ENCODE measurements around the gene PALLD. TPM values are rescaled to one million over a fixed set of nuclear protein-coding genes. Genes with fewer than 3 reads are reported as not detected.

PALLD gene
- total RNA-seq, 1 experiment from 2014 or later, result 6.5 TPM

GRCh38 chr4:168707205-168707604, 210.4 kb downstream of the PALLD start:
- no peaks in the 10 kb centered on the region for H3K9me3 ChIP-seq (ENCODE audit: control insufficient read depth, insufficient read depth, low read depth, low read length)
- intact Hi-C loops (cut with micrococcal nuclease; ENCODE audit: unreplicated experiment), result no loop called here
- no peaks in the 10 kb centered on the region for H3K36me3 ChIP-seq (ENCODE audit: control insufficient read depth, insufficient read depth, low read length)
- BruUV-seq (replicated peaks), result no TSS peak
- H3K27ac ChIP-seq (ENCODE audit: low read length), result no peak overlapping the region
- H3K4me3 ChIP-seq (ENCODE audit: low read depth in 2 of 2, low read length in 2 of 2), result no peak overlapping the region
- no peak for TF ChIP-seq SIN3A (IDR thresholded peaks at IDR 0.05; ENCODE audit: borderline replicate concordance, insufficient read depth, low read depth, low read length)
- no peak for TF ChIP-seq POLR2AphosphoS5 (IDR thresholded peaks at IDR 0.05; ENCODE audit: low read depth, low read length)
- TF ChIP-seq REST (IDR thresholded peaks at IDR 0.05; ENCODE audit: insufficient read depth in 1 of 2, low read depth in 2 of 2, low read length in 1 of 2), result no peak
- no peak for TF ChIP-seq CTCF (IDR thresholded peaks at IDR 0.05)
- TF ChIP-seq TCF7L2 (IDR thresholded peaks at IDR 0.05; ENCODE audit: low read depth, low read length), result no peak
- ATAC-seq, result no peak
- POLR2A ChIA-PET, result interaction anchor here (0.6 kb wide), 1 partner anchor 24 kb away, joined by 3 read pairs; no protein-coding TSS in a partner anchor
- in situ Hi-C loops (cut with HindIII; ENCODE audit: low pct_unique_long_range_greater_than_20kb, low sequenced_read_pairs), result no loop called here
- H3K27me3 ChIP-seq (ENCODE audit: control insufficient read depth, insufficient read depth, low read length), result no peaks in the 10 kb centered on the region
- no peak for DNase-seq (ENCODE audit: low read depth, low spot score)
- CTCF ChIA-PET, result no interaction called here
- H3K4me1 ChIP-seq (ENCODE audit: control insufficient read depth, insufficient read depth, low read length), result no peaks in the 10 kb centered on the region

- Histone ChIP-seq H3K36me3 (ENCODE audit: control insufficient read depth, insufficient read depth, low read length) (no peaks in the 10 kb centered on the region), H3K27ac (ENCODE audit: low read length) (no peak overlapping the region), H3K4me3 (ENCODE audit: low read depth in 2 of 2, low read length in 2 of 2) (no peak overlapping the region), H3K27me3 (ENCODE audit: control insufficient read depth, insufficient read depth, low read length) (no peaks in the 10 kb centered on the region), H3K4me1 (ENCODE audit: control insufficient read depth, insufficient read depth, low read length) (no peaks in the 10 kb centered on the region), H3K9me3 (ENCODE audit: control insufficient read depth, insufficient read depth, low read depth, low read length) (no peaks in the 10 kb centered on the region)
- ChIA-PET POLR2A (no interaction called here), CTCF (interaction anchor here (0.7 kb wide), 1 partner anchor 202 kb away, joined by 3 read pairs; no protein-coding TSS in a partner anchor)
- BruUV-seq (replicated peaks), result no TSS peak
- DNase-seq (ENCODE audit: low read depth, low spot score), result no peak
- intact Hi-C loops (cut with micrococcal nuclease; ENCODE audit: unreplicated experiment) (no loop called here), in situ Hi-C loops (cut with HindIII; ENCODE audit: low pct_unique_long_range_greater_than_20kb, low sequenced_read_pairs) (no loop called here)
- ATAC-seq, result no peak
- no peak for TF ChIP-seq POLR2AphosphoS5 (IDR thresholded peaks at IDR 0.05; ENCODE audit: low read depth, low read length)
- TF ChIP-seq CTCF (IDR thresholded peaks at IDR 0.05), result no peak
- no peak for TF ChIP-seq SIN3A (IDR thresholded peaks at IDR 0.05; ENCODE audit: borderline replicate concordance, insufficient read depth, low read depth, low read length)
- TF ChIP-seq TCF7L2 (IDR thresholded peaks at IDR 0.05; ENCODE audit: low read depth, low read length), result no peak
- no peak for TF ChIP-seq REST (IDR thresholded peaks at IDR 0.05; ENCODE audit: insufficient read depth in 1 of 2, low read depth in 2 of 2, low read length in 1 of 2)
Measured at GRCh38 chr4:168708108-168708507, 211.3 kb downstream of the PALLD start.

All from Panc1 (cell line).